SU-DHL-6 (cell line): Measurements from ENCODE around the gene DNER.

ENCODE experiments used
- H2AFZ ChIP-seq: fragments of 200-600 bp; sonication (generic); 2 replicates; pipeline ENCODE4 v1.6.1; 2014; ENCODE audit warnings: low read depth, mild to moderate bottlenecking, moderate library complexity, mixed read lengths, antibody characterized with exemption, low read length; ENCODE audit not compliant: severe bottlenecking
- H3F3A ChIP-seq: fragments of 200-600 bp; shearing (Covaris generic); 2 replicates; pipeline ENCODE4 v1.6.0; 2016; ENCODE audit warnings: antibody characterized with exemption, mild to moderate bottlenecking; ENCODE audit not compliant: insufficient read depth
- H3K27ac ChIP-seq: fragments of 200-600 bp; sonication (generic); 2 replicates; pipeline ENCODE4 v1.5.1; 2016; ENCODE audit warnings: low read depth, mild to moderate bottlenecking, low read length, moderate library complexity, mixed read lengths
- H3K27me3 ChIP-seq: fragments of 200-600 bp; sonication (generic), shearing (Covaris generic); 2 replicates; pipeline ENCODE4 v1.6.0; 2014; ENCODE audit warnings: mild to moderate bottlenecking, low read length
- H3K36me3 ChIP-seq: fragments of 200-600 bp; sonication (generic); 2 replicates; pipeline ENCODE4 v1.6.1; 2014; ENCODE audit warnings: mild to moderate bottlenecking, low read length, mixed read lengths
- H3K4me2 ChIP-seq: fragments of 300-600, 200-600 bp; shearing (Covaris generic), sonication (generic); 2 replicates; pipeline ENCODE4 v1.6.0; 2014; ENCODE audit warnings: low read length, low read depth, mild to moderate bottlenecking; ENCODE audit not compliant: poor library complexity, severe bottlenecking
- H3K4me3 ChIP-seq: fragments of 200-600 bp; sonication (generic); 2 replicates; pipeline ENCODE4 v1.5.1; 2014; ENCODE audit warnings: antibody characterized with exemption, low read length, mild to moderate bottlenecking, mixed read lengths; ENCODE audit not compliant: insufficient read depth, poor library complexity, severe bottlenecking
- H3K79me2 ChIP-seq: fragments of 200-600 bp; sonication (generic); 2 replicates; pipeline ENCODE4 v1.6.1; 2014; ENCODE audit warnings: mild to moderate bottlenecking, low read length, moderate library complexity; ENCODE audit not compliant: insufficient read depth
- H3K9ac ChIP-seq: fragments of 200-600 bp; sonication (generic); 2 replicates; pipeline ENCODE4 v1.7.0; 2014; ENCODE audit warnings: mild to moderate bottlenecking, low read length
- H3K9me2 ChIP-seq: fragments of 200-600 bp; sonication (generic); replicated peaks from 2 replicates; pipeline ENCODE4 v1.6.1; 2014; ENCODE audit warnings: low read length; ENCODE audit not compliant: insufficient read depth
- H3K9me3 ChIP-seq: fragments of 200-600 bp; sonication (generic); 2 replicates; pipeline ENCODE4 v1.6.1; 2014; ENCODE audit warnings: low read length, mixed read lengths; ENCODE audit not compliant: insufficient read depth
- H4K20me1 ChIP-seq: fragments of 200-600 bp; sonication (generic); 2 replicates; pipeline ENCODE4 v1.6.1; 2014; ENCODE audit warnings: low read depth, mild to moderate bottlenecking, antibody characterized with exemption, low read length, moderate library complexity, mixed read lengths
- EZH2phosphoT487 ChIP-seq: fragments of 200-600 bp; sonication (generic), shearing (Covaris generic); conservative IDR thresholded peaks from 2 replicates; pipeline ENCODE4 v1.6.1; 2018; ENCODE audit warnings: mild to moderate bottlenecking, antibody characterized with exemption, low read length, moderate library complexity, mixed read lengths
- TF ChIP-seq, protein P1 (sequence below): fragments of 200-600 bp; sonication (generic); IDR thresholded peaks from one replicate; pipeline ENCODE4 v1.5.1; 2017; ENCODE audit warnings: antibody characterized with exemption, mild to moderate bottlenecking, low read length, moderate library complexity; ENCODE audit not compliant: insufficient read depth, poor library complexity, severe bottlenecking

Gene DNER

DNA sequence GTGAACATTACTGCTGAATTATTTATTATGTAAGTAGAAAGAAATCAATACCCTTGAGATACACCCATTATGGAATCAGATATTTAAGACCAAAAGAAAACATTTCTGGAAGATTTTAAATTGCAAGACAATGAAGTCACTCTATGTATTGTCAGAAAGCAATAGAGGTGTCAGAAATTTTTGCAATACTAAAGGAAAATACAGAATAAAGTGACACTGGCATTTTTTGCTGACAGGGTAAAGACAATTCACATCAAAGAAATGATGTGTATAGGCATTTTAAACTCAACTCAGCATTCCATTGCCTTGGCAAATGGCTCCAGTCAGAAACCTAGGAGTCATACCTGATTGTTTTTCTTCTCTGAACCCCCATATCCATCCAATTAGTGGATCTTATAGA is 252.2 kb downstream of the DNER start:
- Histone ChIP-seq H3K9me3 (no peaks in the 10 kb centered on the region), H2AFZ (no peak overlapping the region), H3F3A (no peaks in the 10 kb centered on the region), H3K27me3 (no peaks in the 10 kb centered on the region), H4K20me1 (no peaks in the 10 kb centered on the region), H3K9me2 (no peaks in the 10 kb centered on the region), H3K27ac (no peak overlapping the region), H3K79me2 (no peaks in the 10 kb centered on the region), H3K36me3 (no peaks in the 10 kb centered on the region), H3K4me2 (no peak overlapping the region), H3K4me3 (no peak overlapping the region), H3K9ac (no peak overlapping the region)
- TF ChIP-seq EZH2phosphoT487, result no peak
- TF ChIP-seq, protein P1, sequence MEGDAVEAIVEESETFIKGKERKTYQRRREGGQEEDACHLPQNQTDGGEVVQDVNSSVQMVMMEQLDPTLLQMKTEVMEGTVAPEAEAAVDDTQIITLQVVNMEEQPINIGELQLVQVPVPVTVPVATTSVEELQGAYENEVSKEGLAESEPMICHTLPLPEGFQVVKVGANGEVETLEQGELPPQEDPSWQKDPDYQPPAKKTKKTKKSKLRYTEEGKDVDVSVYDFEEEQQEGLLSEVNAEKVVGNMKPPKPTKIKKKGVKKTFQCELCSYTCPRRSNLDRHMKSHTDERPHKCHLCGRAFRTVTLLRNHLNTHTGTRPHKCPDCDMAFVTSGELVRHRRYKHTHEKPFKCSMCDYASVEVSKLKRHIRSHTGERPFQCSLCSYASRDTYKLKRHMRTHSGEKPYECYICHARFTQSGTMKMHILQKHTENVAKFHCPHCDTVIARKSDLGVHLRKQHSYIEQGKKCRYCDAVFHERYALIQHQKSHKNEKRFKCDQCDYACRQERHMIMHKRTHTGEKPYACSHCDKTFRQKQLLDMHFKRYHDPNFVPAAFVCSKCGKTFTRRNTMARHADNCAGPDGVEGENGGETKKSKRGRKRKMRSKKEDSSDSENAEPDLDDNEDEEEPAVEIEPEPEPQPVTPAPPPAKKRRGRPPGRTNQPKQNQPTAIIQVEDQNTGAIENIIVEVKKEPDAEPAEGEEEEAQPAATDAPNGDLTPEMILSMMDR, result no peak

DNA sequence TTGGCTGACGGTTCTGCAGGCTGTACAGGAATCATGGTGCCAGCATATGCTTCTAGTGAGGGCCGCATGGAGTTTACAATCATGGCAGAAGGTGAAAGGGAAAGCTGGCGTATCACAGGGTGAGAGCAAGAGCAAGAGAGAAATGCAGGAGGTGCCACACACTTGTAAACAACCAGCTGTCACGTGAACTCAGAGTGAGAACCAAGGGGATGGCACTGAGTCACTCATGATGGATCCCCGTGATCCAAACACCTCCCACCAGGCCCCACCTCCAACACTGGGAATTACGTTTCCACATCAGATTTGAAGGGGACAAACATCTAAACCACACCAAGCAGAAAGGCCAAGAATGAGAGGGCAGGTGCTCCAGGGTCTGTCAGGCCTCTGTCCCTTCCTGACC is 258.3 kb downstream of the DNER start:
- Histone ChIP-seq H3K4me3 (no peak overlapping the region), H2AFZ (no peak overlapping the region), H3K9me2 (no peaks in the 10 kb centered on the region), H3K9ac (no peak overlapping the region), H3K27ac (no peak overlapping the region), H3K9me3 (no peaks in the 10 kb centered on the region), H3K79me2 (no peaks in the 10 kb centered on the region), H3K27me3 (no peaks in the 10 kb centered on the region), H3K36me3 (no peaks in the 10 kb centered on the region), H3K4me2 (no peak overlapping the region), H3F3A (no peaks in the 10 kb centered on the region), H4K20me1 (no peaks in the 10 kb centered on the region)
- TF ChIP-seq EZH2phosphoT487, result no peak
- TF ChIP-seq, protein P1, result no peak

DNA sequence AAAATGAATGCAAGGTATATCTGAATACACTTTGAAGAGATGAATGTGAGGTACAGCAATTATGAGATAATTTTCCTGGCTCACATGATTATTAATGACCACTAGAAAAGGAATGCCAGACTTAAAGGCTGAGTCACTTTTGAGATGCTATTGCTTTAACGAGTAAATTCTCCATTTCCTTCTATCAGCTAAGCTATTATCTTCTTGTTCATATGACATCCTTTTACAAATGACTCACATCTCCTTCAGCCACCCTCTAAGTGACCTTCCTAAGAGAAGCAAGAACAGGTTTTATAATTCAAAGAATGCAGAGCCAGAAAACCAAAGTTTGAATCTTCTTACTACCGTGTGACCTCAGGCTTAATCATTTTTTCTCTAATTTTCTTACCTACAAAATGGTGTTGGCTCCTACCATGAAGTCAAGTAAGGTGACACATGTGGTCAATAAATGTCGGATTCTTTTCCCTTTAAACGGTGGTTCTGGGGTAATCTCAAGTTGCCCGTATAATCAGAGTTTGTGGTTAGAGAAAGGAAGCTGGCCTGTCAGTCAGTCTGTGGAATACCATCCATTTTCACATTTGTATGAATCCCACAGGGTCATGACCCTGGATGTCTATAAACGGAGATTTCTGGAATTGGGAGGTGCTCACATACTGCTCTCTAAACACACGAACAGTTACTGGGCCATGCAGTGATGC is 259.3 kb downstream of the DNER start:
- Histone ChIP-seq H3K9me3 (no peaks in the 10 kb centered on the region), H3K27me3 (no peaks in the 10 kb centered on the region), H3K36me3 (no peaks in the 10 kb centered on the region), H3K27ac (no peak overlapping the region), H3F3A (no peaks in the 10 kb centered on the region), H4K20me1 (no peaks in the 10 kb centered on the region), H3K4me3 (no peak overlapping the region), H3K9ac (no peak overlapping the region), H3K9me2 (no peaks in the 10 kb centered on the region), H3K79me2 (no peaks in the 10 kb centered on the region), H3K4me2 (no peak overlapping the region), H2AFZ (no peak overlapping the region)
- TF ChIP-seq, protein P1, result no peak
- no peak for TF ChIP-seq EZH2phosphoT487
